Measurements from ENCODE around the gene ZDHHC5. TPM values are rescaled to one million over a fixed set of nuclear protein-coding genes. Genes with fewer than 3 reads are reported as not detected.
A peak's percentile ranks its signal among the peaks of the same experiment; 100 is the strongest.

Gene ZDHHC5
- total RNA-seq, 1 experiment from 2014 or later = 65.2 TPM

- peaks cover 19 to 24% of the 10 kb centered on the region in 2 experiments for H3K4me1 Mint-ChIP-seq
- peak overlapping the region; percentile 86 to 97 (median 96) for H3K27ac Mint-ChIP-seq
- no peak overlapping the region for H2AFZ ChIP-seq (ENCODE audit: low read length)
These were observed 494 bp downstream of the ZDHHC5 start for GRCh38 chr11:57668434-57668782.

More at GRCh38 chr11:57668434-57668782, 494 bp downstream of the ZDHHC5 start:
- Histone ChIP-seq H3K27ac (ENCODE audit: insufficient read length, low read depth, low read length) (peak overlapping the region; percentile 93), H3T11ph (ENCODE audit: low read length) (no peak overlapping the region), H3K18ac (ENCODE audit: insufficient read length, low read depth, low read length) (peak overlapping the region; percentile 67), H3K56ac (ENCODE audit: insufficient read length, low read depth, low read length) (no peak overlapping the region), H2AK5ac (ENCODE audit: insufficient read length, low read length) (no peak overlapping the region), H2BK120ac (ENCODE audit: low read depth, low read length, poor library complexity, severe bottlenecking) (no peak overlapping the region), H2BK15ac (ENCODE audit: low read depth, low read length) (no peak overlapping the region), H4K8ac (replicated peaks; ENCODE audit: insufficient read length, low read depth, low read length) (no peak overlapping the region), H4K20me1 (ENCODE audit: control insufficient read depth, insufficient read depth, insufficient read length) (no peaks in the 10 kb centered on the region), H3K4me1 (ENCODE audit: insufficient read depth, low read length) (no peaks in the 10 kb centered on the region), H3K4me2 (ENCODE audit: insufficient read depth, insufficient read length, low read length) (peak overlapping the region; percentile 70), H2BK20ac (ENCODE audit: low read depth, low read length, poor library complexity, severe bottlenecking) (no peak overlapping the region), H3K9me3 (ENCODE audit: control insufficient read depth, low read depth, low read length) (no peaks in the 10 kb centered on the region), H3K23me2 (ENCODE audit: insufficient read length, low read depth, low read length, poor library complexity, severe bottlenecking) (peaks cover 6% of the 10 kb centered on the region), H2BK12ac (ENCODE audit: insufficient read length, low read depth, low read length) (no peak overlapping the region), H3K9ac (ENCODE audit: extremely low read depth, insufficient read length, low read length) (peak overlapping the region; percentile 64), H3K79me2 (ENCODE audit: insufficient read depth, low read length) (peaks cover 9% of the 10 kb centered on the region; the same call in 1 of the 2 replicates), H2BK5ac (ENCODE audit: insufficient read length, low read length) (no peak overlapping the region), H4K91ac (ENCODE audit: insufficient read length, low read depth, low read length) (no peak overlapping the region), H3K14ac (ENCODE audit: insufficient read depth, low read length) (peak overlapping the region; percentile 74), H3K27me3 (ENCODE audit: insufficient read depth, low read length) (no peaks in the 10 kb centered on the region), H4K5ac (ENCODE audit: insufficient read length, low read depth, low read length) (no peak overlapping the region), H3K23ac (ENCODE audit: insufficient read length, low read depth, low read length) (no peak overlapping the region), H3K4ac (ENCODE audit: low read depth, low read length) (no peak overlapping the region), H3K79me1 (ENCODE audit: insufficient read depth, low read depth, low read length, poor library complexity, severe bottlenecking) (peaks cover 4% of the 10 kb centered on the region)
- peaks cover 0 to 3% of the 10 kb centered on the region in 2 experiments; a peak in 3 of 5 replicates for H3K9me3 Mint-ChIP-seq
- WGBS (ENCODE audit: extremely low coverage, insufficient read length, low lambda C conversion rate) = no CpG with 5 or more reads among the region's 31 CpGs
- peaks cover 14 to 23% (median 20%) of the 10 kb centered on the region in 3 experiments for H3K36me3 Mint-ChIP-seq (ENCODE audit: insufficient read depth in 1 of 3, low read depth in 3 of 3)
- H3K4me3 Mint-ChIP-seq = peak overlapping the region; percentile 91 to 95
- DNase-seq = no peak
- TF ChIP-seq CTCF (conservative IDR thresholded peaks at IDR 0.05) = no peak
- no peaks in the 10 kb centered on the region for H3K27me3 Mint-ChIP-seq (ENCODE audit: low read depth)

Data from H9 (cell line).